ENCODE measurements around the gene WDR11. TPM values are rescaled to one million over a fixed set of nuclear protein-coding genes. Genes with fewer than 3 reads are reported as not detected.

WDR11 gene
- total and polyA plus RNA-seq, 9 donors, result 22.0 to 31.5 (median 28.4) TPM

GRCh38 chr10:120819366-120819765 is 31.8 kb upstream of the WDR11 start:
- 100% methylated on average over 3 of the region's 6 CpGs for WGBS (ENCODE audit: insufficient coverage)
- no peaks in the 10 kb centered on the region for H3K36me3 ChIP-seq (ENCODE audit: control insufficient read depth, insufficient read depth, low read length)
- H3K27ac ChIP-seq (ENCODE audit: low read length), result no peak overlapping the region
- H3K9me3 ChIP-seq (replicated peaks; ENCODE audit: control insufficient read depth, low read depth, low read length), result no peaks in the 10 kb centered on the region
- H3K4me1 ChIP-seq (ENCODE audit: control insufficient read depth, insufficient read depth, low read length), result no peaks in the 10 kb centered on the region
- no peak for DNase-seq
- no peak overlapping the region for H3K4me3 ChIP-seq (ENCODE audit: low read length)
- H3K27me3 ChIP-seq (ENCODE audit: control insufficient read depth, insufficient read depth, low read length), result no peaks in the 10 kb centered on the region

- Histone ChIP-seq H3K4me3 (ENCODE audit: low read length) (no peak overlapping the region), H3K4me1 (ENCODE audit: control insufficient read depth, insufficient read depth, low read length) (no peaks in the 10 kb centered on the region), H3K9me3 (replicated peaks; ENCODE audit: control insufficient read depth, low read depth, low read length) (no peaks in the 10 kb centered on the region), H3K27ac (ENCODE audit: low read length) (no peak overlapping the region), H3K36me3 (ENCODE audit: control insufficient read depth, insufficient read depth, low read length) (no peaks in the 10 kb centered on the region), H3K27me3 (ENCODE audit: control insufficient read depth, insufficient read depth, low read length) (no peaks in the 10 kb centered on the region)
- 43% methylated on average over 1 of the region's 2 CpGs for WGBS (ENCODE audit: insufficient coverage)
- no peak for DNase-seq
Measured at GRCh38 chr10:120823266-120823665, 27.9 kb upstream of the WDR11 start.

GRCh38 chr10:120824881-120825309 is 26.3 kb upstream of the WDR11 start:
- Histone ChIP-seq H3K36me3 (ENCODE audit: control insufficient read depth, insufficient read depth, low read length) (no peaks in the 10 kb centered on the region), H3K27me3 (ENCODE audit: control insufficient read depth, insufficient read depth, low read length) (no peaks in the 10 kb centered on the region), H3K4me3 (ENCODE audit: low read length) (no peak overlapping the region), H3K27ac (ENCODE audit: low read length) (no peak overlapping the region), H3K4me1 (ENCODE audit: control insufficient read depth, insufficient read depth, low read length) (no peaks in the 10 kb centered on the region), H3K9me3 (replicated peaks; ENCODE audit: control insufficient read depth, low read depth, low read length) (no peaks in the 10 kb centered on the region)
- whole genome bisulfite sequencing (ENCODE audit: insufficient coverage), result 40% methylated on average over 6 of the region's 9 CpGs
- no peak for DNase-seq

- no peaks in the 10 kb centered on the region for H3K36me3 ChIP-seq (ENCODE audit: control insufficient read depth, insufficient read depth, low read length)
- DNase-seq, result no peak
- no peaks in the 10 kb centered on the region for H3K4me1 ChIP-seq (ENCODE audit: control insufficient read depth, insufficient read depth, low read length)
- no peak overlapping the region for H3K27ac ChIP-seq (ENCODE audit: low read length)
- H3K27me3 ChIP-seq (ENCODE audit: control insufficient read depth, insufficient read depth, low read length), result no peaks in the 10 kb centered on the region
- H3K9me3 ChIP-seq (replicated peaks; ENCODE audit: control insufficient read depth, low read depth, low read length), result no peaks in the 10 kb centered on the region
- H3K4me3 ChIP-seq (ENCODE audit: low read length), result no peak overlapping the region
- no CpG with 5 or more reads among the region's 3 CpGs for WGBS (ENCODE audit: insufficient coverage)
Measured at GRCh38 chr10:120825878-120826769, 25.0 kb upstream of the WDR11 start.

- no peaks in the 10 kb centered on the region for H3K36me3 ChIP-seq (ENCODE audit: control insufficient read depth, insufficient read depth, low read length)
- H3K27me3 ChIP-seq (ENCODE audit: control insufficient read depth, insufficient read depth, low read length), result no peaks in the 10 kb centered on the region
- H3K4me3 ChIP-seq (ENCODE audit: low read length), result no peak overlapping the region
- H3K9me3 ChIP-seq (replicated peaks; ENCODE audit: control insufficient read depth, low read depth, low read length), result no peaks in the 10 kb centered on the region
- no peaks in the 10 kb centered on the region for H3K4me1 ChIP-seq (ENCODE audit: control insufficient read depth, insufficient read depth, low read length)
- no peak overlapping the region for H3K27ac ChIP-seq (ENCODE audit: low read length)
- no peak for DNase-seq
- no CpG with 5 or more reads among the region's 5 CpGs for WGBS (ENCODE audit: insufficient coverage)
Measured at GRCh38 chr10:120827251-120827875, 23.8 kb upstream of the WDR11 start.

GRCh38 chr10:120828763-120829319 is 22.3 kb upstream of the WDR11 start:
- H3K4me1 ChIP-seq (ENCODE audit: control insufficient read depth, insufficient read depth, low read length), result no peaks in the 10 kb centered on the region
- H3K36me3 ChIP-seq (ENCODE audit: control insufficient read depth, insufficient read depth, low read length), result no peaks in the 10 kb centered on the region
- no peaks in the 10 kb centered on the region for H3K9me3 ChIP-seq (replicated peaks; ENCODE audit: control insufficient read depth, low read depth, low read length)
- H3K4me3 ChIP-seq (ENCODE audit: low read length), result no peak overlapping the region
- WGBS (ENCODE audit: insufficient coverage), result 70% methylated on average over 1 of the region's 3 CpGs
- no peak overlapping the region for H3K27ac ChIP-seq (ENCODE audit: low read length)
- H3K27me3 ChIP-seq (ENCODE audit: control insufficient read depth, insufficient read depth, low read length), result no peaks in the 10 kb centered on the region
- DNase-seq, result no peak

- Histone ChIP-seq H3K36me3 (ENCODE audit: control insufficient read depth, insufficient read depth, low read length) (no peaks in the 10 kb centered on the region), H3K4me1 (ENCODE audit: control insufficient read depth, insufficient read depth, low read length) (no peaks in the 10 kb centered on the region), H3K27me3 (ENCODE audit: control insufficient read depth, insufficient read depth, low read length) (no peaks in the 10 kb centered on the region), H3K9me3 (replicated peaks; ENCODE audit: control insufficient read depth, low read depth, low read length) (no peaks in the 10 kb centered on the region), H3K4me3 (ENCODE audit: low read length) (no peak overlapping the region), H3K27ac (ENCODE audit: low read length) (no peak overlapping the region)
- 77% methylated on average over 9 of the region's 9 CpGs for WGBS (ENCODE audit: insufficient coverage)
- DNase-seq, result no peak
Measured at GRCh38 chr10:120832106-120832505, 19.1 kb upstream of the WDR11 start.

GRCh38 chr10:120833222-120833928 is 17.8 kb upstream of the WDR11 start:
- Histone ChIP-seq H3K36me3 (ENCODE audit: control insufficient read depth, insufficient read depth, low read length) (no peaks in the 10 kb centered on the region), H3K9me3 (replicated peaks; ENCODE audit: control insufficient read depth, low read depth, low read length) (no peaks in the 10 kb centered on the region), H3K4me3 (ENCODE audit: low read length) (no peak overlapping the region), H3K4me1 (ENCODE audit: control insufficient read depth, insufficient read depth, low read length) (no peaks in the 10 kb centered on the region), H3K27me3 (ENCODE audit: control insufficient read depth, insufficient read depth, low read length) (no peaks in the 10 kb centered on the region), H3K27ac (ENCODE audit: low read length) (no peak overlapping the region)
- no peak for DNase-seq
- WGBS (ENCODE audit: insufficient coverage), result 48% methylated on average over 3 of the region's 6 CpGs

GRCh38 chr10:120835603-120836002 is 15.6 kb upstream of the WDR11 start:
- no peaks in the 10 kb centered on the region for H3K9me3 ChIP-seq (replicated peaks; ENCODE audit: control insufficient read depth, low read depth, low read length)
- DNase-seq, result no peak
- no peak overlapping the region for H3K4me3 ChIP-seq (ENCODE audit: low read length)
- H3K4me1 ChIP-seq (ENCODE audit: control insufficient read depth, insufficient read depth, low read length), result no peaks in the 10 kb centered on the region
- no peak overlapping the region for H3K27ac ChIP-seq (ENCODE audit: low read length)
- H3K36me3 ChIP-seq (ENCODE audit: control insufficient read depth, insufficient read depth, low read length), result no peaks in the 10 kb centered on the region
- WGBS (ENCODE audit: insufficient coverage), result 67% methylated on average over 2 of the region's 2 CpGs
- no peaks in the 10 kb centered on the region for H3K27me3 ChIP-seq (ENCODE audit: control insufficient read depth, insufficient read depth, low read length)

- H3K4me3 ChIP-seq (ENCODE audit: low read length), result no peak overlapping the region
- DNase-seq, result no peak
- H3K27ac ChIP-seq (ENCODE audit: low read length), result no peak overlapping the region
- H3K9me3 ChIP-seq (replicated peaks; ENCODE audit: control insufficient read depth, low read depth, low read length), result no peaks in the 10 kb centered on the region
- no peaks in the 10 kb centered on the region for H3K27me3 ChIP-seq (ENCODE audit: control insufficient read depth, insufficient read depth, low read length)
- no CpG with 5 or more reads among the region's 3 CpGs for WGBS (ENCODE audit: insufficient coverage)
- no peaks in the 10 kb centered on the region for H3K36me3 ChIP-seq (ENCODE audit: control insufficient read depth, insufficient read depth, low read length)
- H3K4me1 ChIP-seq (ENCODE audit: control insufficient read depth, insufficient read depth, low read length), result no peaks in the 10 kb centered on the region
Measured at GRCh38 chr10:120838941-120839340, 12.2 kb upstream of the WDR11 start.

Data from muscle of leg (tissue), 11 donors.